ENCODE measurements around the gene ASPRV1.

The ASPRV1 gene

DNA sequence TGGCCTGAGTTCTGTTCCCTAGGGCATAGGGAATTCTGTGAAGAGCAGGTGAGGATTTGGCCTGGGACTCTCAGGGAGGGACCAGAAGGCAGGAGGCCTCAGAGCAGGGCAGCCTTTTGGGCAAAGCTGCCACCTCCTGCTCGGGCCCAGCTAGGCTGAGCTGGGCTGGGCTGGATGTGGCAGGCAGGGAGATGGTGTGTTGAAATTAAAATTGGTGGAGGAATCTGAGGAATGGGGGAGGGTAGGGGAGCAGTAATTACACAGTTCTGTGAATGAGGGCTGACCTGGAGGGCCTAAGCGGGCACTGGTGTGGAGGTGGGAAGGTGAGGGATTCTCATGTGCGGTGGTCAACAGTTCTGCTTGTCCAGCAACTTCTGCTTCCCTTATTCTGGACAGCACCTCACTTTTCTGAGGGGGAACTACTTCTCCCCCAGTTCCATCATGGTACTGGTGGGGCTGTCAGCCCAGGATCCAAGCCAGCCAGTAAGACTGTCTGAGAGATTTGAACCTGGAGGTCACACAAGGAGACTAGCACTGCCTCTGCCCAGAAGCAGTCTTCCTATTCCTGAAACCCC lies 22.0 kb upstream of the ASPRV1 start:
- no peak for DNase-seq (ENCODE audit: low spot score)
- TF ChIP-seq, protein P1, sequence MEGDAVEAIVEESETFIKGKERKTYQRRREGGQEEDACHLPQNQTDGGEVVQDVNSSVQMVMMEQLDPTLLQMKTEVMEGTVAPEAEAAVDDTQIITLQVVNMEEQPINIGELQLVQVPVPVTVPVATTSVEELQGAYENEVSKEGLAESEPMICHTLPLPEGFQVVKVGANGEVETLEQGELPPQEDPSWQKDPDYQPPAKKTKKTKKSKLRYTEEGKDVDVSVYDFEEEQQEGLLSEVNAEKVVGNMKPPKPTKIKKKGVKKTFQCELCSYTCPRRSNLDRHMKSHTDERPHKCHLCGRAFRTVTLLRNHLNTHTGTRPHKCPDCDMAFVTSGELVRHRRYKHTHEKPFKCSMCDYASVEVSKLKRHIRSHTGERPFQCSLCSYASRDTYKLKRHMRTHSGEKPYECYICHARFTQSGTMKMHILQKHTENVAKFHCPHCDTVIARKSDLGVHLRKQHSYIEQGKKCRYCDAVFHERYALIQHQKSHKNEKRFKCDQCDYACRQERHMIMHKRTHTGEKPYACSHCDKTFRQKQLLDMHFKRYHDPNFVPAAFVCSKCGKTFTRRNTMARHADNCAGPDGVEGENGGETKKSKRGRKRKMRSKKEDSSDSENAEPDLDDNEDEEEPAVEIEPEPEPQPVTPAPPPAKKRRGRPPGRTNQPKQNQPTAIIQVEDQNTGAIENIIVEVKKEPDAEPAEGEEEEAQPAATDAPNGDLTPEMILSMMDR (IDR thresholded peaks at IDR 0.05; ENCODE audit: extremely low read depth, insufficient read depth, missing control alignments) = no peak
- in situ Hi-C loops (cut with MboI; ENCODE audit: low pct_unique_long_range_greater_than_20kb, low sequenced_read_pairs, unreplicated experiment) = no loop called here

DNA sequence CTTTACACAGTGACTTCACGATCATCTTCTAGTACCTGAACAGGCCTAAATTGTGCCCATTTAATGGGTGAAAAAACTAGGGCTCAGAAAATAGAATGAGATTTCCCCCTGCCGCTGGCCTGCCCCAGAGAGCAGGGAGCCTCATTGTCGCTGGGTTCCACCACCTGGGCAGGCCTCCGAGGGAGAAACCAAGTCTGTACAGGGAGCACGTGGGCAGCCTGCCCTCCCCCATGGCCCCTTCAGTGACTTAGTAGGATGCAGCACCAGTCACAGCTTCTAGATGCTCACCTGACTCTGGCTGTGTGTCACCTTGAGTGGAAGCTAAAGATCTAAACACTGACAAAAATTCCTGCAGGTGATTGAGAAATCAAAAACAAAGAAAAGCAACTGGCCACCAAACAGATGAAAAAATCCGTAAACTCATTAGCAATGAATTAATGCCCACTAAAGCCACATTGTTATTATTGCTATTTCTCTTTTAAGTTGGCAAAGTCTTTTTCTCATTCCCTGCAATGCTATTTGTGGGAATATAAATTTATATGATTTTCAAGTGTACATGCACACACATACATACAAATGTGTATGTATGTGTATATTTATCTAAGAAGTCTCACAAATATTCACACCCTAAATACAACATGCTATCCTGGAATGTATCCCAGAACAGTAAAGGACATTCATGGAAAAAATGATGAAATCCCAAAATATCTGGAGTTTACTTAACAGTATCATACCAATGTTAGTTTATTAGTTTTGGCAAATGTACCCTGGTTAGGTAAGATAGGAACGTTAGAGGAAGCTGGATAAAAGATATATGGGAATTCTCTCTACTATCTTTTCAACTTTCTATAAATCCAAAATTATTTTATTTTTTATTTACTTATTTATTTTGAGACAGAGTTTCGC lies 18.7 kb upstream of the ASPRV1 start:
- in situ Hi-C loops (cut with MboI; ENCODE audit: low pct_unique_long_range_greater_than_20kb, low sequenced_read_pairs, unreplicated experiment) = no loop called here
- TF ChIP-seq, protein P1 (IDR thresholded peaks at IDR 0.05; ENCODE audit: extremely low read depth, insufficient read depth, missing control alignments) = no peak
- DNase-seq (ENCODE audit: low spot score) = no peak

DNA sequence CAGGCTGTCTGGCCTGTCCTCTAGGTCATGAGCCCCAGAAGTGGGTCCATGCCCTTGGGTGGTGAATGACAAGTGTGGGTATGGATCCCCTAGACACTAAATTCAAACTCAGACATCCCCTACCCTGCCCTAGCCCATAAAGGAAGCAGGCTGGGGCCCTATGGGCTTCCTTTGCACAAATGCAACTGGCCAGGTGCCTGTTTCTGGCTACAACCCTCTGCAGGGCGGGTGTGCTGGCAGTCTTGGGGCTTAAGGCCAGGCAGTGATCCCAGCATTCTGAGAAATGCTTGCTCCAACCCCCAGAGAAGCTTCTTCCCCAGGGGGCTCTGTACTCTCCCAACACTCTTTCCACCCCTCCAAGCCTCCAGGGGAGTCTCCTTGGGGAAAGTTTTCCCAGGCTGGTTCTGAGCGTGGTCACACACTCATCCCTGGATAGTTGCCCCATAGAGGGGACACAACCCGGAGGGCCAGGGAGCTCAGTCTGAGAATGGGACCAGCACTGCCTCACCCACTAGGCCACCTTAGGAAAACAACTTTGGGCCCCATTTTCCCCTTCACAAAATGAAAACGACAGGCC lies 16.6 kb upstream of the ASPRV1 start:
- in situ Hi-C loops (cut with MboI; ENCODE audit: low pct_unique_long_range_greater_than_20kb, low sequenced_read_pairs, unreplicated experiment) = no loop called here
- TF ChIP-seq, protein P1 (IDR thresholded peaks at IDR 0.05; ENCODE audit: extremely low read depth, insufficient read depth, missing control alignments) = no peak

DNA sequence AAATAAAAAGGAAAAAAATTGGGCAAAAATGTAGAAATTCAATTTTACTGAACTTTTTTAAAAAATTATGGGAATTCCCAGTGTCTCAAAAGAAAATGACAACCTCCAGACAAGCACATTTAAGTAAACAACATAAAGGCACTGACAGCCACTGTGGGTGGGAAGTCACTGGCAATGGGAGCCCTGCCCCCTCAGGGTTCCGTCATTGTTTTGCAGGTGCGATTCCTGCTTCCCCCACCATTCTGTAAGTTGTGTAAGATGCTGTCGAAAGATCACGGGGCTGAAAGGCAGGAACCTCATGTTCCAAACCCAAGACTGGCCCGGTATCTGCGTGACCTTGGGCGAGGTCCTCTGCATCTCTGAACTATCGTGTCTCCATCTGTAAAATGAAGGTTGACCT lies 15.8 kb upstream of the ASPRV1 start:
- DNase-seq (ENCODE audit: low spot score) = no peak
- TF ChIP-seq, protein P1 (IDR thresholded peaks at IDR 0.05; ENCODE audit: extremely low read depth, insufficient read depth, missing control alignments) = no peak
- in situ Hi-C loops (cut with MboI; ENCODE audit: low pct_unique_long_range_greater_than_20kb, low sequenced_read_pairs, unreplicated experiment) = no loop called here

More for the DNA sequence above, 16.6 kb upstream of the ASPRV1 start:
- no peak for DNase-seq (ENCODE audit: low spot score)

DNA sequence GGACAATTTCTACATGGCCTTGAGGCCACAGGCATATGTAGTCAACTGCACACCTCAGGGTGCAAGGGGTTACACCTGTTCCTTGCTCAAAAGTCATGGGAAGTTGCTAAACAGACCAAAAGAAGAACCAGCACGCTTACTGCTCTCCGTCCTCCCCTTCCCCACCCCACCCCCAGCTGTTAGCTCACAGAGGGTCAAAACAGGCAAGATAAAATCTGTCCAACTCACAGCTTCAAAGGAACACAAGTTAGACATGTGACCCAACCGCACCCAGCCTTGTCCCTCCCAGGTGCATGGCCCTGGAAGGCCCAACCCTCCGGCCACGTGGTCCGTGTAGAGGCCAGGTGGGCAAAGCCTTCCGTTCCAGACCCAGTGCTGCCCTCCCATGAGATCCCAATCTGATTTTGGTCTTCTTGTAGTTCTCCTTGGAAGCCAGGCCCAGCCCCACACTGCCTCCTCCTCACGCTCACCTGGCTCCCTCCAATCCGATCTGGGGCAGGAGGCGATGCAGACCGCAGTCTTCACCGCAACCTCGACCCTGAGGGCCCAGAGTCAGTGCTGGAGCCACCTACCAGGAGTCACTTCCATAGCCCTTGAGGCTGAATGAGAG lies 14.5 kb upstream of the ASPRV1 start:
- DNase-seq (ENCODE audit: low spot score) = no peak
- TF ChIP-seq, protein P1 (IDR thresholded peaks at IDR 0.05; ENCODE audit: extremely low read depth, insufficient read depth, missing control alignments) = no peak
- in situ Hi-C loops (cut with MboI; ENCODE audit: low pct_unique_long_range_greater_than_20kb, low sequenced_read_pairs, unreplicated experiment) = no loop called here

DNA sequence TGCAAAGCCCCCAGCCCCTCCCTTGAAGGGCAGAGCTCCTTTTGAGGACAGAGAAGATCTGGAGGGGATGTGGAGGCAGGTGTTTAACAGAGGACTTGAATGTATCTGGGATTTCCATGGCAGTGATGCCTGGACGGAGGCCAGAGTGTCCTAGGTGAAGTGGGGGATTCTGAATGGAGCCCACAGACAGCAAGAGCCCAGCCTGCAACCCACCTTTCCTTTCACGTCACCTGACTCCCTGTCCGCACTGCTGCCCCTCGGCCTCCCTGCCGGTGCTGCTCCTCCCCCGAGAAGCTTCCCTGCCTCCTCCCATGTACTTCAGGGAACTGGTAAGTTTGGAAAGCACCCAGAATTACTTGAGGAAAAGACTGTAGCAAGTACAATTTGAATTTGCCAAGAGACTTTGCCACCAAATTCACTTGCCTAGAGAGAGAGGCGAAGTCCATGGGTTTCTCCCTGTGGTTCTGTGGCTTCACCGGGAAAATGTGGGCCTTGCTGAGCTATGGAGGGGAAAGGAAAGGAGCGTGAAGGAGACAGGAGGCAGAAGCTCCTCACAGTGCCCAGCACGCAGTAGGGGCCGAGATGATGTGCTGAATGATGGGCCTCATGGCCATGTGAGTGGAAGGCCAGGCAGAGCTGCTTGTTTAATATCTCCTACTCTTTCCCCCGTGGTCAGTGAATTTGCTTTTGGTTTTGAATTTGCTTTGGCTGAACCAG lies 13.9 kb upstream of the ASPRV1 start:
- TF ChIP-seq, protein P1 (IDR thresholded peaks at IDR 0.05; ENCODE audit: extremely low read depth, insufficient read depth, missing control alignments) = no peak
- DNase-seq (ENCODE audit: low spot score) = no peak
- in situ Hi-C loops (cut with MboI; ENCODE audit: low pct_unique_long_range_greater_than_20kb, low sequenced_read_pairs, unreplicated experiment) = no loop called here
